ENCODE measurements around the gene IL33.

Gene IL33

GRCh38 chr9:6302417-6302816 is 86.8 kb downstream of the IL33 start:
- DNase-seq (ENCODE audit: low read depth in 2 of 2) = no peak

GRCh38 chr9:6304232-6304631 is 88.6 kb downstream of the IL33 start:
- DNase-seq (ENCODE audit: low read depth in 2 of 2) = no peak

GRCh38 chr9:6305954-6306563 is 90.5 kb downstream of the IL33 start:
- DNase-seq (ENCODE audit: low read depth in 2 of 2) = peak; percentile 3 to 5

Data from fibroblast of skin of left biceps (primary cell).